Glutamatergic neuron (in vitro differentiated cells): ENCODE measurements around the gene PAPPA. TPM values are rescaled to one million over a fixed set of nuclear protein-coding genes. Genes with fewer than 3 reads are reported as not detected.
A peak's percentile ranks its signal among the peaks of the same experiment; 100 is the strongest.

ENCODE experiments used
- DNase-seq: peaks from one replicate; pipeline ENCODE4 v3.0.0; 2022
- H3K27ac Mint-ChIP-seq: one replicate; pipeline ENCODE4 v1.8.0; 2020; ENCODE audit warnings: mild to moderate bottlenecking, mixed read lengths, inconsistent platforms; ENCODE audit not compliant: unreplicated experiment
- H3K27me3 Mint-ChIP-seq: one replicate; pipeline ENCODE4 v1.8.0; 2020; ENCODE audit warnings: mild to moderate bottlenecking, moderate library complexity, mixed read lengths, inconsistent platforms; ENCODE audit not compliant: unreplicated experiment
- H3K36me3 Mint-ChIP-seq: one replicate; pipeline ENCODE4 v1.8.0; 2020; ENCODE audit warnings: mild to moderate bottlenecking, mixed read lengths, inconsistent platforms; ENCODE audit not compliant: unreplicated experiment
- H3K4me1 Mint-ChIP-seq: one replicate; pipeline ENCODE4 v1.8.0; 2020; ENCODE audit warnings: mild to moderate bottlenecking, low read depth, mixed read lengths, inconsistent platforms; ENCODE audit not compliant: unreplicated experiment
- H3K4me3 Mint-ChIP-seq: one replicate; pipeline ENCODE4 v1.8.0; 2020; ENCODE audit warnings: mild to moderate bottlenecking, mixed read lengths, inconsistent platforms; ENCODE audit not compliant: unreplicated experiment
- H3K9me3 Mint-ChIP-seq: one replicate; pipeline ENCODE4 v1.8.0; 2020; ENCODE audit warnings: mild to moderate bottlenecking, moderate library complexity, mixed read lengths, inconsistent platforms; ENCODE audit not compliant: unreplicated experiment
- CTCF ChIP-seq: fragments of 200-600 bp; sonication (generic); IDR thresholded peaks from one replicate; pipeline ENCODE4 v1.5.0; 2021; ENCODE audit not compliant: partially characterized antibody, unreplicated experiment
- total RNA-seq: library from RNA; stranded (reverse); fragmentation: NEBNext Ultra II Directional; extraction: Animal tissue kit (Norgen Biotek cat#: 25700); gene quantifications from one replicate; pipeline ENCODE4 v1.2.1, GENCODE V29; 2021; ENCODE audit not compliant: unreplicated experiment

The PAPPA gene
- total RNA-seq, 1 donor from 2014 or later = 10.5 TPM

DNA sequence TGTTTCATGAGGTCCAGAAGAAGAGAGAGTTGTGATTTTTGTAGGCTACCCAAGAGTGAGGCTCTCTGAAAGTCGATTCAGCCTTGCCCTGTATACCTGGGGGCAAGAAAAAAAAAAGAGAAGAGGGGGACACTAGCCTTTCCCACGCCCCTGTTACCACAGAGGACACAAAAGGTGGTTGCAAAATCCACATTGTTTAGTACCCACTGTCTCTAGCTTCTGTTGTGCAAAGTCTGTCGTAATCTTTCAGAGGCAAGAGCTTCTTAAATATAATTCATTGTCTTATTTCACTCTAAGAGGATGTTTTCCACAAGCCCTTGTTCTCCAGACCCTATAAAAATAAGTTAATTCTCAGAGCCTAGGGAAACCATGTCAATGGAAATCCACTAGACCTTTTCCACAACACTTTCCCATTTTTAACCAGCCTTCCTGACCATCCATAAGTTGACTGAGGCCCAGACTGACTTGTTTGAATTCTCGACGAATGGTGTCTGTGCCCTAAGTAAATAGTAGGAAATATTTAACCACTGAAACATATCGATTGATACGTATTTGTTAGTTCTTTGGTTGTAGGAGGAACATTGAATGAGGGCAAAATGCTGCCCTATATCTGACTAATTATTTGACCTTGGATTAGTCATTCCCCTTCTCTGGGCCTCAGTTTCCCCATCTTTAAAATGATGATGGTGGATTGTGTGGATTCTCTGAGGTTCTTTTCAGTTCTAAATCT, 182.7 kb downstream of the PAPPA start:
- TF ChIP-seq CTCF = no peak
- Mint-ChIP-seq H3K27me3 (peaks cover 5% of the 10 kb centered on the region), H3K27ac (no peak overlapping the region), H3K9me3 (no peaks in the 10 kb centered on the region), H3K4me3 (no peak overlapping the region), H3K36me3 (peaks cover under 1% of the 10 kb centered on the region), H3K4me1 (peaks cover 17% of the 10 kb centered on the region)
- DNase-seq = no peak

GRCh38 chr9:116337015-116337414, 183.4 kb downstream of the PAPPA start:
- H3K27me3 Mint-ChIP-seq = peaks cover 5% of the 10 kb centered on the region
- peaks cover 17% of the 10 kb centered on the region for H3K4me1 Mint-ChIP-seq
- H3K36me3 Mint-ChIP-seq = peaks cover 4% of the 10 kb centered on the region
- TF ChIP-seq CTCF = no peak
- peak overlapping the region; percentile 80 for H3K4me3 Mint-ChIP-seq
- peak; percentile 29 for DNase-seq
- H3K27ac Mint-ChIP-seq = peak overlapping the region; percentile 69
- H3K9me3 Mint-ChIP-seq = no peaks in the 10 kb centered on the region

GRCh38 chr9:116340270-116340669, 186.7 kb downstream of the PAPPA start:
- Mint-ChIP-seq H3K9me3 (no peaks in the 10 kb centered on the region), H3K36me3 (peaks cover 4% of the 10 kb centered on the region), H3K4me3 (no peak overlapping the region), H3K27ac (no peak overlapping the region), H3K4me1 (peaks cover 22% of the 10 kb centered on the region), H3K27me3 (peaks cover 5% of the 10 kb centered on the region)
- DNase-seq = no peak
- no peak for TF ChIP-seq CTCF

- peaks cover 5% of the 10 kb centered on the region for H3K27me3 Mint-ChIP-seq
- no peak for TF ChIP-seq CTCF
- DNase-seq = no peak
- H3K27ac Mint-ChIP-seq = no peak overlapping the region
- peaks cover 2% of the 10 kb centered on the region for H3K9me3 Mint-ChIP-seq
- no peak overlapping the region for H3K4me3 Mint-ChIP-seq
- peaks cover 4% of the 10 kb centered on the region for H3K36me3 Mint-ChIP-seq
- H3K4me1 Mint-ChIP-seq = peaks cover 15% of the 10 kb centered on the region
Measured at GRCh38 chr9:116342061-116342460, 188.5 kb downstream of the PAPPA start.

- Mint-ChIP-seq H3K4me3 (no peak overlapping the region), H3K4me1 (peaks cover 7% of the 10 kb centered on the region), H3K27me3 (peaks cover 5% of the 10 kb centered on the region), H3K9me3 (peaks cover 2% of the 10 kb centered on the region), H3K27ac (no peak overlapping the region), H3K36me3 (peaks cover 11% of the 10 kb centered on the region)
- TF ChIP-seq CTCF = no peak
- no peak for DNase-seq
Measured at GRCh38 chr9:116342941-116343340, 189.3 kb downstream of the PAPPA start.
